Fibroblast of lung (primary cell): ENCODE measurements around the gene RPS8. TPM values are rescaled to one million over a fixed set of nuclear protein-coding genes. Genes with fewer than 3 reads are reported as not detected.
A peak's percentile ranks its signal among the peaks of the same experiment; 100 is the strongest.
"Not testable (repeated sequence)": the region's sequence is repeated elsewhere in the genome, so short reads cannot be mapped to it uniquely, and the experiment has no call there.

Experiments
- DNase-seq, 2 donors: peaks; one replicate each; pipeline versions ENCODE4 v3.0.0 to v3.0.0-alpha.2; 2010; ENCODE audit warnings: low read depth in 2 of 2
- H2AFZ ChIP-seq: 2 replicates; pipeline ENCODE4 v1.5.1; 2012; ENCODE audit warnings: low read length, control low read depth, inconsistent platforms
- H3K27ac ChIP-seq: 2 replicates; pipeline ENCODE4 v1.5.1; 2011; ENCODE audit warnings: low read length, control low read depth; ENCODE audit not compliant: insufficient read depth
- H3K27me3 ChIP-seq: 2 replicates; pipeline ENCODE4 v1.5.1; 2011; ENCODE audit warnings: mild to moderate bottlenecking, low read length; ENCODE audit not compliant: control insufficient read depth, insufficient read depth
- H3K36me3 ChIP-seq: 2 replicates; pipeline ENCODE4 v1.5.1; 2011; ENCODE audit warnings: low read length; ENCODE audit not compliant: control insufficient read depth, insufficient read depth
- H3K4me1 ChIP-seq: 2 replicates; pipeline ENCODE4 v1.5.1; 2011; ENCODE audit warnings: low read length; ENCODE audit not compliant: control insufficient read depth, insufficient read depth; ENCODE audit errors: extremely low read depth
- H3K4me2 ChIP-seq: 2 replicates; pipeline ENCODE4 v1.5.1; 2011; ENCODE audit warnings: low read length, control low read depth; ENCODE audit not compliant: insufficient read depth; ENCODE audit errors: extremely low read depth
- H3K4me3 ChIP-seq, 4 experiments: fragments of 200-600 bp in 1 of 4; sonication (generic) in 1 of 4; replicated peaks in 1 of 4; 2 replicates each; pipeline ENCODE4 v1.5.1; 2011 to 2016; ENCODE audit warnings: low read length in 4 of 4, low read depth in 3 of 4, mild to moderate bottlenecking in 3 of 4, control low read depth in 2 of 4, inconsistent platforms in 1 of 4, mixed read lengths in 1 of 4; ENCODE audit not compliant: insufficient read depth in 1 of 4; ENCODE audit errors: control extremely low read depth in 1 of 4
- H3K79me2 ChIP-seq: 2 replicates; pipeline ENCODE4 v1.5.1; 2012; ENCODE audit warnings: mild to moderate bottlenecking, low read length, inconsistent platforms; ENCODE audit not compliant: control insufficient read depth, insufficient read depth
- H3K9ac ChIP-seq: 2 replicates; pipeline ENCODE4 v1.5.1; 2011; ENCODE audit warnings: mild to moderate bottlenecking, low read length, control low read depth; ENCODE audit not compliant: insufficient read depth
- H3K9me3 ChIP-seq: 2 replicates; pipeline ENCODE4 v1.5.1; 2012; ENCODE audit warnings: low read depth, low read length; ENCODE audit not compliant: control insufficient read depth, insufficient read depth
- H4K20me1 ChIP-seq: 2 replicates; pipeline ENCODE4 v1.5.1; 2011; ENCODE audit warnings: low read length; ENCODE audit not compliant: control insufficient read depth, insufficient read depth; ENCODE audit errors: extremely low read depth
- CTCF ChIP-seq, 2 donors: IDR thresholded peaks in 1 of 2; conservative IDR thresholded peaks in 1 of 2; 1 replicate in 1 of 2; 2 replicates in 1 of 2; pipeline ENCODE4 v1.5.1; 2011 to 2012; ENCODE audit warnings: low read length in 2 of 2, control low read depth in 1 of 2, inconsistent platforms in 1 of 2, low read depth in 1 of 2, mild to moderate bottlenecking in 1 of 2
- EZH2 ChIP-seq: IDR thresholded peaks from 2 replicates; pipeline ENCODE4 v1.5.1; 2012; ENCODE audit warnings: low read length, control low read depth, mild to moderate bottlenecking; ENCODE audit errors: missing control alignments
- polyA plus RNA-seq, 2 donors: library from polyadenylated mRNA; depleted of rRNA in 1 of 2; stranded (reverse) in 1 of 2; unstranded in 1 of 2; fragments of >200 nt; gene quantifications; 2 replicates each; pipeline ENCODE4 v1.2.1, GENCODE V29; 2011 to 2012; ENCODE audit warnings: missing spikeins in 1 of 2
- total RNA-seq: library from RNA; depleted of rRNA; stranded (reverse); fragments of >200 nt; gene quantifications from 2 replicates; pipeline ENCODE4 v1.2.1, GENCODE V29; 2014

The RPS8 gene
- total and polyA plus RNA-seq, 2 donors (not counting 1 experiment from before 2014, with no cell fraction given): 1,373 to 2,098 TPM

DNA sequence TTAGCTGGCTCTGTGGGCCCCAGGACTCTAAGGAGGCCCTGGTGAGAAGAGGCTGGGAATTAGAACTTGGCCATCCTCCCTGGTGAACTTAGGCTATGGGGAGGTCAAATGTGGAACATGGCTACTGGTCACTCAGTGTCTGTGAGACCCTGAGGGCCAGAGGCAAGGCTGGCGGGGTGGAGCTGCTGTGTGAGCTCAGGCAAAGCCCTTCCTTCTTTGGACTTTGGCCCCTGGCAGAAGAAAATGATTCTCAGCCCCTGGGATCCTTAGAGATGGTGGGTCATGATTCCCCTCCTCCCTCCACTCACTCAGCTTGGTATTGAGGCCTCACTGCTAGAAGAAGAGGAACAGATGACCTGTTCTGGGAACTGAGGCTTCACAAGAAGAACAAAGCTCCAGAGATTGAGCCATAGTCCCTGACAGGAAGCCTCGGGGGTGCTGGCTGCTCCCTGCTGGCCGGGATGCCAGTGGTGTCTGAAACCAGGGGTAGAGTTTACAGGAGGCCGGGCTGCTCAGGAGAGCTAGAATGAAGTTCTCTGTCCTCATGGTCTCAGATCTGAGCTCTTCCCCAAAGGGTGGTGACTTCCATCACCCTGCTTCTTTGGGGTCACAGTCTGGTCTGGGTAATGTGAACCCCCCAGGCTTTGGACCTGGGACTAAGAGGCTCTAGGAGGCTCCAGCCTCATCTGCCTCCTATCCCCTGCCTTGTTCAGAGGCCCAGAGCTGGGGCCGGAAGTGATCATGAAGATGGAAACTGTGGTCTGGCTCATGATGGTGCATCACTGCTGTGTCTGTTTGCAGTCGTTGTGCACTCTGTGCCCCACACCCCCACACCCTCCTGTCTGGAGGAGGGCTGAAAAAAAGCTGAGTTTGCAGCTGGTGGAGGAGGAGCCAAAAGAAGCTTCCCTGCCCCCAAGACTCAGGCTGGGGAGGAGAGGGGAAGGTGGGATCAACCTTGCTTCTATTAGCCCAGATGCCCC lies 33.9 kb downstream of the RPS8 start:
- peak; percentile 62 to 86 for DNase-seq
- H3K4me1 ChIP-seq: peaks cover 64% of the 10 kb centered on the region
- TF ChIP-seq EZH2 (no peak), CTCF (conservative IDR thresholded peaks at IDR 0.05 in 1 of 2, IDR thresholded peaks at IDR 0.05 in 1 of 2; ENCODE audit: low read depth in 1 of 2, low read length in 2 of 2) (no peak)
- H3K27ac ChIP-seq: peak overlapping the region; percentile 100
- peaks cover 30% of the 10 kb centered on the region for H3K79me2 ChIP-seq
- H3K4me3 ChIP-seq: peak overlapping the region; percentile 47 to 64 (median 50)
- no peak overlapping the region for H2AFZ ChIP-seq
- no peaks in the 10 kb centered on the region for H3K9me3 ChIP-seq
- H3K27me3 ChIP-seq: no peaks in the 10 kb centered on the region
- H3K9ac ChIP-seq: peak overlapping the region; percentile 92
- no peaks in the 10 kb centered on the region for H4K20me1 ChIP-seq
- peaks cover 31% of the 10 kb centered on the region for H3K36me3 ChIP-seq
- peak overlapping the region; percentile 93 for H3K4me2 ChIP-seq

DNA sequence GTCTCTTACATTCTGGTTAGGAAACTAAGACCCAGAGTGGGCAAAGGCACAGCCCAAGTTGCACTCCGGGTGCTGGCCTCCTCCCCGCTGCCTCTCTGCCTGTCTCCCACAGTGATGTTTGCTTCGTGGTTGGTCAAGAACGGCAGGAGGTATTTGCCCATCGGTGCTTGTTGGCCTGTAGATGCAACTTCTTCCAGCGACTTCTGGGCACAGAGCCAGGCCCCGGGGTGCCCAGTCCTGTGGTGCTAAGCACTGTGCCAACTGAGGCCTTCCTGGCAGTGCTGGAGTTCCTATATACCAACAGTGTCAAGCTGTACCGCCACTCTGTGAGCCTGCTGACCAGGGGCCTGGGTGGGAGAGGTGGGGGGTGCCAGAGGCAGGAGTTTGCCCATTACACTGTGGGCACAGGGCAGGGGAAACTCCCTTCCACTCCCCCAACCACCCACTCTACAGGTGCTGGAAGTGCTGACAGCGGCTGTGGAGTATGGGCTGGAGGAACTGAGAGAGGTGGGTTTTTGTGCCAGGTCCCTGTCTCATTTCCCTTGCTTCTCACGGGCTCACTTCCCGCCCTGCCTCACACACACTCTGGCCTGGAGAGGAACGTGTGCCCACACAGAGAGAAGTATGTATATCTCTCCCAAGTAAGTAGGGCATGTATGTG lies 34.9 kb downstream of the RPS8 start:
- H3K79me2 ChIP-seq: peaks cover 25% of the 10 kb centered on the region
- no peaks in the 10 kb centered on the region for H4K20me1 ChIP-seq
- H3K9me3 ChIP-seq: no peaks in the 10 kb centered on the region
- H3K4me3 ChIP-seq: peak overlapping the region in 2 of 4 experiments; percentile 51 to 64
- TF ChIP-seq EZH2 (no peak), CTCF (conservative IDR thresholded peaks at IDR 0.05 in 1 of 2, IDR thresholded peaks at IDR 0.05 in 1 of 2; ENCODE audit: low read depth in 1 of 2, low read length in 2 of 2) (no peak)
- H3K4me2 ChIP-seq: peak overlapping the region; percentile 93
- no peaks in the 10 kb centered on the region for H3K27me3 ChIP-seq
- H3K4me1 ChIP-seq: peaks cover 63% of the 10 kb centered on the region
- H2AFZ ChIP-seq: no peak overlapping the region
- peak overlapping the region; percentile 100 for H3K27ac ChIP-seq
- peaks cover 25% of the 10 kb centered on the region for H3K36me3 ChIP-seq
- H3K9ac ChIP-seq: no peak overlapping the region
- DNase-seq: peak in 1 of 2 donors; percentile 38

GRCh38 chr1:44810762-44811105 lies 35.4 kb downstream of the RPS8 start:
- H3K79me2 ChIP-seq: peaks cover 22% of the 10 kb centered on the region
- peaks cover 62% of the 10 kb centered on the region for H3K4me1 ChIP-seq
- H3K36me3 ChIP-seq: peaks cover 21% of the 10 kb centered on the region
- not testable (repeated sequence) for DNase-seq, H3K9me3 ChIP-seq, H4K20me1 ChIP-seq, H3K4me2 ChIP-seq, H3K27me3 ChIP-seq, H2AFZ ChIP-seq, H3K9ac ChIP-seq
- H3K27ac ChIP-seq: peak overlapping the region; percentile 100
- H3K4me3 ChIP-seq: peak overlapping the region in 1 of 4 experiments; percentile 64
